ENCODE measurements around the gene GRID2.

The GRID2 gene

GRCh38 chr4:93436000-93436626 is 1132.3 kb downstream of the GRID2 start:
- no peak overlapping the region for H3K23ac ChIP-seq (ENCODE audit: low read depth, low read length, poor library complexity)
- H3K4me1 ChIP-seq (ENCODE audit: control insufficient read depth in 2 of 2, insufficient read depth in 1 of 2, low read depth in 1 of 2, low read length in 2 of 2), result no peaks in the 10 kb centered on the region
- H2AFZ ChIP-seq (ENCODE audit: low read length), result no peak overlapping the region
- H3K27ac ChIP-seq (replicated peaks; ENCODE audit: low read length), result no peak overlapping the region
- no peaks in the 10 kb centered on the region for H3K9me3 ChIP-seq (replicated peaks in 1 of 2; ENCODE audit: control insufficient read depth in 2 of 2, insufficient read depth in 1 of 2, low read depth in 1 of 2, low read length in 2 of 2)
- H3K4me2 ChIP-seq (ENCODE audit: insufficient read depth, low read length, poor library complexity, severe bottlenecking), result no peak overlapping the region
- no peak overlapping the region for H2AK5ac ChIP-seq (ENCODE audit: low read depth, low read length)
- no peaks in the 10 kb centered on the region for H3K36me3 ChIP-seq (replicated peaks in 1 of 2; ENCODE audit: control insufficient read depth in 2 of 2, insufficient read depth in 2 of 2, low read length in 2 of 2)
- no peak overlapping the region for H3K14ac ChIP-seq (ENCODE audit: low read length)
- no peak overlapping the region for H2BK120ac ChIP-seq (ENCODE audit: low read depth, low read length)
- no peak overlapping the region for H2BK5ac ChIP-seq (ENCODE audit: low read length)
- H2BK12ac ChIP-seq (ENCODE audit: low read length), result no peak overlapping the region
- H4K91ac ChIP-seq (ENCODE audit: low read depth, low read length, poor library complexity), result no peak overlapping the region
- no peak overlapping the region for H3K9ac ChIP-seq (ENCODE audit: low read depth, low read length, poor library complexity)
- WGBS, 2 donors (ENCODE audit: extremely low coverage in 2 of 2, insufficient read length in 2 of 2, insufficient replicate concordance in 1 of 2), result no CpG with 5 or more reads among the region's 3 CpGs
- H3K27me3 ChIP-seq (ENCODE audit: control insufficient read depth in 3 of 3, insufficient read depth in 3 of 3, low read depth in 1 of 3, low read length in 3 of 3), result no peaks in the 10 kb centered on the region
- H3K79me1 ChIP-seq (ENCODE audit: low read depth, low read length), result no peaks in the 10 kb centered on the region
- no peak overlapping the region for H3K4me3 ChIP-seq (ENCODE audit: low read length in 2 of 2)
- no peak overlapping the region for H3K18ac ChIP-seq (ENCODE audit: low read length)
- no peak for DNase-seq (ENCODE audit: low spot score)
- no peak overlapping the region for H4K8ac ChIP-seq (ENCODE audit: low read depth, low read length)
- H3K4ac ChIP-seq (ENCODE audit: low read length), result no peak overlapping the region
- H2BK15ac ChIP-seq (ENCODE audit: low read length), result no peak overlapping the region

DNA sequence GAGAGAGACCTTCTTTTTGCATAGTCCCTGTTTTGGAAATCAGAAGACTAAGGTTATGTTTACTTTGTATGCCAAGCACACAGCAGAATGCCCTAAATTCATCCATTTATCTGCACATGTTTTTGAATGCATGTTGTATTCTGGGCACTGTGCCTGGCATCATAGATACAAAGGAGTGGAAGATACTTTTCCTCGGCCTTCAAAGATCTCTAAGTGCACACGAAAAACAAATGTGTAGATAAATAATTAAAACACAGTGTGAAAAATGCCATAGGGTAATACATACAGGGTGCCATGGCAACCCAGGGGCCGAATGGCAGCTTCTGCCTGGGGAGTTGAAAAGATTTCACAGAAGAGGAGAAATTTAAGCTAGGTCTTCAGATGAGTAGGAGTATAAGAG is 1134.2 kb downstream of the GRID2 start:
- Histone ChIP-seq H3K14ac (ENCODE audit: low read length) (no peak overlapping the region), H3K9me3 (replicated peaks in 1 of 2; ENCODE audit: control insufficient read depth in 2 of 2, insufficient read depth in 1 of 2, low read depth in 1 of 2, low read length in 2 of 2) (no peaks in the 10 kb centered on the region), H3K4ac (ENCODE audit: low read length) (no peak overlapping the region), H3K79me1 (ENCODE audit: low read depth, low read length) (no peaks in the 10 kb centered on the region), H3K36me3 (replicated peaks in 1 of 2; ENCODE audit: control insufficient read depth in 2 of 2, insufficient read depth in 2 of 2, low read length in 2 of 2) (no peaks in the 10 kb centered on the region), H2BK15ac (ENCODE audit: low read length) (no peak overlapping the region), H4K91ac (ENCODE audit: low read depth, low read length, poor library complexity) (no peak overlapping the region), H3K27ac (replicated peaks; ENCODE audit: low read length) (no peak overlapping the region), H3K4me3 (ENCODE audit: low read length in 2 of 2) (no peak overlapping the region), H3K23ac (ENCODE audit: low read depth, low read length, poor library complexity) (no peak overlapping the region), H2BK120ac (ENCODE audit: low read depth, low read length) (no peak overlapping the region), H3K9ac (ENCODE audit: low read depth, low read length, poor library complexity) (no peak overlapping the region), H4K8ac (ENCODE audit: low read depth, low read length) (no peak overlapping the region), H3K4me2 (ENCODE audit: insufficient read depth, low read length, poor library complexity, severe bottlenecking) (no peak overlapping the region), H2BK12ac (ENCODE audit: low read length) (no peak overlapping the region), H3K27me3 (ENCODE audit: control insufficient read depth in 3 of 3, insufficient read depth in 3 of 3, low read depth in 1 of 3, low read length in 3 of 3) (no peaks in the 10 kb centered on the region), H3K4me1 (ENCODE audit: control insufficient read depth in 2 of 2, insufficient read depth in 1 of 2, low read depth in 1 of 2, low read length in 2 of 2) (no peaks in the 10 kb centered on the region), H2AK5ac (ENCODE audit: low read depth, low read length) (no peak overlapping the region), H2BK5ac (ENCODE audit: low read length) (no peak overlapping the region), H2AFZ (ENCODE audit: low read length) (no peak overlapping the region), H3K18ac (ENCODE audit: low read length) (no peak overlapping the region)
- DNase-seq (ENCODE audit: low spot score), result no peak
- no CpG with 5 or more reads among the region's 3 CpGs for whole genome bisulfite sequencing, 2 donors (ENCODE audit: extremely low coverage in 2 of 2, insufficient read length in 2 of 2, insufficient replicate concordance in 1 of 2)

- WGBS, 2 donors (ENCODE audit: extremely low coverage in 2 of 2, insufficient read length in 2 of 2, insufficient replicate concordance in 1 of 2), result no CpG with 5 or more reads among the region's 1 CpG
- H3K23ac ChIP-seq (ENCODE audit: low read depth, low read length, poor library complexity), result no peak overlapping the region
- no peak overlapping the region for H4K8ac ChIP-seq (ENCODE audit: low read depth, low read length)
- no peak overlapping the region for H2BK15ac ChIP-seq (ENCODE audit: low read length)
- H3K9ac ChIP-seq (ENCODE audit: low read depth, low read length, poor library complexity), result no peak overlapping the region
- H3K9me3 ChIP-seq (replicated peaks in 1 of 2; ENCODE audit: control insufficient read depth in 2 of 2, insufficient read depth in 1 of 2, low read depth in 1 of 2, low read length in 2 of 2), result no peaks in the 10 kb centered on the region
- no peak overlapping the region for H2BK5ac ChIP-seq (ENCODE audit: low read length)
- H3K4me3 ChIP-seq (ENCODE audit: low read length in 2 of 2), result no peak overlapping the region
- peaks cover 0 to 3% of the 10 kb centered on the region in 2 donors for H3K4me1 ChIP-seq (ENCODE audit: control insufficient read depth in 2 of 2, insufficient read depth in 1 of 2, low read depth in 1 of 2, low read length in 2 of 2)
- no peaks in the 10 kb centered on the region for H3K27me3 ChIP-seq (ENCODE audit: control insufficient read depth in 3 of 3, insufficient read depth in 3 of 3, low read depth in 1 of 3, low read length in 3 of 3)
- no peak overlapping the region for H4K91ac ChIP-seq (ENCODE audit: low read depth, low read length, poor library complexity)
- no peak overlapping the region for H3K4me2 ChIP-seq (ENCODE audit: insufficient read depth, low read length, poor library complexity, severe bottlenecking)
- DNase-seq (ENCODE audit: low spot score), result no peak
- H3K79me1 ChIP-seq (ENCODE audit: low read depth, low read length), result no peaks in the 10 kb centered on the region
- H3K4ac ChIP-seq (ENCODE audit: low read length), result no peak overlapping the region
- H2AK5ac ChIP-seq (ENCODE audit: low read depth, low read length), result no peak overlapping the region
- no peak overlapping the region for H2BK120ac ChIP-seq (ENCODE audit: low read depth, low read length)
- H3K27ac ChIP-seq (replicated peaks; ENCODE audit: low read length), result no peak overlapping the region
- no peak overlapping the region for H2BK12ac ChIP-seq (ENCODE audit: low read length)
- H3K14ac ChIP-seq (ENCODE audit: low read length), result no peak overlapping the region
- H3K18ac ChIP-seq (ENCODE audit: low read length), result no peak overlapping the region
- no peaks in the 10 kb centered on the region for H3K36me3 ChIP-seq (replicated peaks in 1 of 2; ENCODE audit: control insufficient read depth in 2 of 2, insufficient read depth in 2 of 2, low read length in 2 of 2)
- H2AFZ ChIP-seq (ENCODE audit: low read length), result peak overlapping the region; percentile 56
Observed at GRCh38 chr4:93444860-93445259, 1141.1 kb downstream of the GRID2 start.

GRCh38 chr4:93446038-93446437 is 1142.3 kb downstream of the GRID2 start:
- no peak overlapping the region for H3K9ac ChIP-seq (ENCODE audit: low read depth, low read length, poor library complexity)
- H3K23ac ChIP-seq (ENCODE audit: low read depth, low read length, poor library complexity), result no peak overlapping the region
- no peak overlapping the region for H4K8ac ChIP-seq (ENCODE audit: low read depth, low read length)
- no peaks in the 10 kb centered on the region for H3K27me3 ChIP-seq (ENCODE audit: control insufficient read depth in 3 of 3, insufficient read depth in 3 of 3, low read depth in 1 of 3, low read length in 3 of 3)
- no peak overlapping the region for H3K18ac ChIP-seq (ENCODE audit: low read length)
- H3K4ac ChIP-seq (ENCODE audit: low read length), result no peak overlapping the region
- H3K36me3 ChIP-seq (replicated peaks in 1 of 2; ENCODE audit: control insufficient read depth in 2 of 2, insufficient read depth in 2 of 2, low read length in 2 of 2), result no peaks in the 10 kb centered on the region
- H3K4me2 ChIP-seq (ENCODE audit: insufficient read depth, low read length, poor library complexity, severe bottlenecking), result no peak overlapping the region
- no peak overlapping the region for H4K91ac ChIP-seq (ENCODE audit: low read depth, low read length, poor library complexity)
- no peak overlapping the region for H2AFZ ChIP-seq (ENCODE audit: low read length)
- peaks cover 0 to 3% of the 10 kb centered on the region in 2 donors for H3K4me1 ChIP-seq (ENCODE audit: control insufficient read depth in 2 of 2, insufficient read depth in 1 of 2, low read depth in 1 of 2, low read length in 2 of 2)
- no peak overlapping the region for H3K4me3 ChIP-seq (ENCODE audit: low read length in 2 of 2)
- no peaks in the 10 kb centered on the region for H3K79me1 ChIP-seq (ENCODE audit: low read depth, low read length)
- no peak for DNase-seq (ENCODE audit: low spot score)
- H2BK15ac ChIP-seq (ENCODE audit: low read length), result no peak overlapping the region
- H3K9me3 ChIP-seq (replicated peaks in 1 of 2; ENCODE audit: control insufficient read depth in 2 of 2, insufficient read depth in 1 of 2, low read depth in 1 of 2, low read length in 2 of 2), result no peaks in the 10 kb centered on the region
- no peak overlapping the region for H3K27ac ChIP-seq (replicated peaks; ENCODE audit: low read length)
- no CpG with 5 or more reads among the region's 1 CpG for WGBS, 2 donors (ENCODE audit: extremely low coverage in 2 of 2, insufficient read length in 2 of 2, insufficient replicate concordance in 1 of 2)
- H2BK5ac ChIP-seq (ENCODE audit: low read length), result no peak overlapping the region
- no peak overlapping the region for H2BK12ac ChIP-seq (ENCODE audit: low read length)
- H2BK120ac ChIP-seq (ENCODE audit: low read depth, low read length), result no peak overlapping the region
- no peak overlapping the region for H2AK5ac ChIP-seq (ENCODE audit: low read depth, low read length)
- no peak overlapping the region for H3K14ac ChIP-seq (ENCODE audit: low read length)

Measured in neuronal stem cell (in vitro differentiated cells).